Stimulated activated CD8-positive, alpha-beta memory T cell treated with anti-CD3 and anti-CD28 coated beads, Interleukin-4, amount 100 ng/mL, for 48 hours (primary cell): ENCODE measurements around the gene FXYD7.
"Not testable (repeated sequence)": the region's sequence is repeated elsewhere in the genome, so short reads cannot be mapped to it uniquely, and the experiment has no call there.

Experiments
- DNase-seq: peaks from one replicate; pipeline ENCODE4 v3.0.0-alpha.2; 2020

The FXYD7 gene

GRCh38 chr19:35143231-35143715, at the start of gene FXYD7:
Gene FXYD7, plus strand, starts transcription at chr19:35143255. Its CDS starts 79 bp downstream, at chr19:35143334.
- no peak for DNase-seq

- no peak for DNase-seq
These were observed 49.6 kb upstream of the FXYD7 start for GRCh38 chr19:35093430-35093829.

GRCh38 chr19:35093941-35094647, 49.0 kb upstream of the FXYD7 start:
- DNase-seq = no peak

GRCh38 chr19:35094656-35095055, 48.4 kb upstream of the FXYD7 start:
- DNase-seq = no peak

GRCh38 chr19:35095667-35096368, 47.2 kb upstream of the FXYD7 start:
- no peak for DNase-seq

GRCh38 chr19:35098413-35099049, 44.5 kb upstream of the FXYD7 start:
- DNase-seq = no peak

GRCh38 chr19:35099155-35099896, 43.7 kb upstream of the FXYD7 start:
- DNase-seq = no peak

- no peak for DNase-seq
These were observed 43.2 kb upstream of the FXYD7 start for GRCh38 chr19:35099897-35100275.

- DNase-seq = no peak
These were observed 42.2 kb upstream of the FXYD7 start for GRCh38 chr19:35100588-35101533.

GRCh38 chr19:35101949-35102348, 41.1 kb upstream of the FXYD7 start:
- DNase-seq = not testable (repeated sequence)

GRCh38 chr19:35103614-35104013, 39.4 kb upstream of the FXYD7 start:
- not testable (repeated sequence) for DNase-seq

- DNase-seq = no peak
These were observed 38.7 kb upstream of the FXYD7 start for GRCh38 chr19:35104361-35104760.

GRCh38 chr19:35105047-35105410, 38.0 kb upstream of the FXYD7 start:
- DNase-seq = no peak

GRCh38 chr19:35105411-35106290, 37.4 kb upstream of the FXYD7 start:
- DNase-seq = no peak

- DNase-seq = no peak
These were observed 36.8 kb upstream of the FXYD7 start for GRCh38 chr19:35106291-35106583.

GRCh38 chr19:35106898-35107541, 36.0 kb upstream of the FXYD7 start:
- DNase-seq = no peak

GRCh38 chr19:35107545-35107944, 35.5 kb upstream of the FXYD7 start:
- peak; percentile 38 for DNase-seq

- DNase-seq = no peak
These were observed 34.3 kb upstream of the FXYD7 start for GRCh38 chr19:35108730-35109129.

GRCh38 chr19:35109395-35110112, 33.5 kb upstream of the FXYD7 start:
- DNase-seq = no peak

GRCh38 chr19:35110974-35111373, 32.1 kb upstream of the FXYD7 start:
- DNase-seq = no peak
